NCI-H2196 (cell line): ENCODE data around the gene TPH2.

Experiments used
- DNase-seq: peaks from one replicate; lab custom pipeline; 2025; ENCODE audit not compliant: unreplicated experiment; lab: John Stamatoyannopoulos, UW

TPH2 gene

DNA sequence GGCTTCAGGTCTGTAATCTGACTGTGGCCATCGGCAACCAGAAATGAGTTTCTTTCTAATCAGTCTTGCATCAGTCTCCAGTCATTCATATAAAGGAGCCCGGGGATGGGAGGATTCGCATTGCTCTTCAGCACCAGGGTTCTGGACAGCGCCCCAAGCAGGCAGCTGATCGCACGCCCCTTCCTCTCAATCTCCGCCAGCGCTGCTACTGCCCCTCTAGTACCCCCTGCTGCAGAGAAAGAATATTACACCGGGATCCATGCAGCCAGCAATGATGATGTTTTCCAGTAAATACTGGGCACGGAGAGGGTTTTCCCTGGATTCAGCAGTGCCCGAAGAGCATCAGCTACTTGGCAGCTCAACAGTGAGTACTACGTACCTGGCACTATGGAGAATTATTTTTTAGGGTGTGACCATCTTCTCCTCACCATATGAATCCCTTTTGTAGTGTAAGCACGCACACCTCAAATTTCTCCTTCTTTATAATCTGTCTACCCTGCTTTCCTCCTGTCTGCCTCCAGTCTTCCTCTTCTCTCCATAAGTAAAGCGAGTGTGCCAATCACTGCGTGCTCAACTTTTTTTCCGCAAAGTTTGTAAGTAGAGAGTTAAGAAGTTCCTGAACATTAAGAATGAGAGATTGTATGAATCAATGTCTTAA lies at the start of gene TPH2:
Gene TPH2 (plus strand): TSS at position 118 of the 658 bp plus-strand sequence. CDS start 142 bp downstream, at position 260.
- no peak for DNase-seq

- no peak for DNase-seq
Observed at GRCh38 chr12:71890475-71890874, 48.2 kb upstream of the TPH2 start.

- DNase-seq = no peak
Observed at GRCh38 chr12:71892059-71892458, 46.6 kb upstream of the TPH2 start.

GRCh38 chr12:71896205-71896882 lies 42.3 kb upstream of the TPH2 start:
- no peak for DNase-seq

DNA sequence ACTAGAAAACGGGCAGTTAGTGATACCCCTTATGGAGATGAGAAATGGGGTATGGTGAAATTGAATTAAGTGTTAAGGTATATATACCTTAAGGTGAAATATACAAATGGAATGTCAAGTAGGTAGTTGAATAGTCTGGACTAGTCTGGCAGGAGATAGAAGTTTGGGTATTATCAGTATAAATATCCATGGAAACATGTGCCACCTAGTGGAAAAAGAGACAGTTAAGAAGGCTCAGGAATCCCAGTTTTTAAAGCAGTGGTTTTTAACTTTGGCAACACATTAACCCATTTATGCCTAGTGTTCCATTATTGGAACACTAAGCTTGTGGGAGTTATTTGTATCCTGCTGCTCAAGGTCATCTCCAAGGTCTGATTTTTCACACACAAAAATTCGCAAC lies 38.6 kb upstream of the TPH2 start:
- DNase-seq = no peak

GRCh38 chr12:71904629-71905028 lies 34.0 kb upstream of the TPH2 start:
- DNase-seq = no peak

DNA sequence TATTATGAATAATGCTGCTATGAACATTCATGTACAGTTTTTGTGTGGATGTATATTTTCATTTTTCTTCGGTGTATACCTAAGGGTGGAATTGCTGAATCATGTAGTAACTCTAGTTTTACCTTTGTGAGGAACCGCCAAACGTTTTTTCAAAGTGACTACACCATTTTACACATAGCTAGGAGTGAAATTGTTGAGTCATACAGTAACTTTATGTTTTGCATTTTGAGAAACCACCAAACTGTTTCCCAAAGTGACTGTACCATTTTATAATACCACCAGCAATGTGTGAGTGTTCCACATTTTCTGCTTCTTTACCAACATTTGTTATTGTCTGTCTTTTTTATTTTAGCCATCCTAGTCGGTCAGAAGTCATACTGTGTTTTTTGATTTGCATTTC lies 3.1 kb upstream of the TPH2 start:
- no peak for DNase-seq

DNA sequence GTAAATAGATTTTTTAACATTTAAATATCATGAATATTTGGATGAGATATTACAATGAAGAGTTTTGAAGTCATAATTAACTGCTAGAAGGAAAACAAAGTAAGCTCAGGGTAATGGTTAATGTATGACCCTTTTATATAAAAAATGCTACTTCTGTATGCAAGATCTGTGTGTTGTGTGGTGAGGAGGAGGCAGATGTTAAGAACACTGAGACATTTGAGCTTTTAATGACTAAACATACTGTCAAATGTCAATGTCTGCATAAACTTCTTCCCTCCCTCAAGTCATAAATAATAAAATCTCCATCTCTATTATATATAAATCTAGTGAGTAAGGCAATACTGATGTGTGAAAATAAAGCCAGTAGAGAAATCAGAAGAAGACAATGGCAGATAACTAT lies 1.4 kb downstream of the TPH2 start:
- no peak for DNase-seq

- no peak for DNase-seq
Observed at GRCh38 chr12:71941174-71941573, 2.5 kb downstream of the TPH2 start.

DNA sequence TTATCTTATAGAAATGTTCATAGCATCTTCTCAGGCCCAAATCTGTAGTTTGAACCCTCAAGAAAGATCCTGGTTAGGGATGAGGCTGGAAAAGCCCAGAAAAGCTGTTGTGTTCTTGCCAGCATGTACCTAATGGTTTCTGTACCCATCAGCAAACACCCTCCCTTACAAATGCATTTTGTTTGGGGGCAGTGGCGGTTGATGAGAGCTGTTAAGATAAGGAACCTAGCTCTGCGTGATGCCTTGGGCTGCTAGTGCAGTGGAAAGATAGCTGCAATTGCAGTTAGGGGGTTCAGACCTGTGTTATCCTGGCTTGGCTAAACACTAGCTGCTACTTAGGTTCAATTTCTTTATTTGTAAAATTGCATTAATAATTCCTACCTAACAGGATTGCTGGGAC lies 3.6 kb downstream of the TPH2 start:
- no peak for DNase-seq

DNA sequence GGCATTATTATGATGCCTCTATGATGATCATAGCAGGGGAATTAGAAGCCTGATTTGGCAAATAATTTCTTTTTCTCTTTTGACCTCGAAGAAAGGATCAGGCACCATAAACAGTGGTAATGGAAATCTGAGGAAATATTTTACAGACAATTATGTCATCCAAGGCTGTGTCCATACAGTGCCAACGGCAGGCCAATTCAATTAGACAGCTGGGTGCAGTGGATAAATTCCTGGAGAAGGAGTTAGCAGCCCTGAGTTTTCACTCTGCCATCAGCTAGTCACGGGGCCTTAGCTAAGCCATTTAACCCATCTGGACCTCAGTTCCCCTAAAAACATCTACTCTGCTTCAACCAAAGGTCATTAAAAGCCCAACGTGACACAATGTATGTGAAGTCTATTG lies 4.1 kb downstream of the TPH2 start:
- no peak for DNase-seq

DNA sequence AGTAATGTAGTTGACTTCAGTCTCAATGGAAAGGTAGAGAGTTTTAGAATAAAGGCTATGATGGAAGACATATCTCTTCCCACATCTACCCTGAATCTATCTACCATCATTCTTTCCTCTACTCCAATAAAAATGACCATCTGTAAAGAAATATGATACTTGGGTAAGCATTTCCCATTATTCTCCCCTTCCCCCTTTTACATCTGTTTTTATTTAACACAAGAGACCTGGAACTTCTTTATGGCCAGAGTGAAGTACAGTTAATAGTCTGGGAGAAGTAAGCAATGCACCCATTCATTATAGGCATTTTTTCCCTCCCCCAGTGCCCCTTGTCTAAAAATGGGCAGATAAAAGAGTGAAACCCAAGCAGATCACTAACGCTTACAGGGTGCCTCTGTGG lies 6.5 kb downstream of the TPH2 start:
- DNase-seq = no peak

GRCh38 chr12:71945883-71946282 lies 7.2 kb downstream of the TPH2 start:
- DNase-seq = no peak

DNA sequence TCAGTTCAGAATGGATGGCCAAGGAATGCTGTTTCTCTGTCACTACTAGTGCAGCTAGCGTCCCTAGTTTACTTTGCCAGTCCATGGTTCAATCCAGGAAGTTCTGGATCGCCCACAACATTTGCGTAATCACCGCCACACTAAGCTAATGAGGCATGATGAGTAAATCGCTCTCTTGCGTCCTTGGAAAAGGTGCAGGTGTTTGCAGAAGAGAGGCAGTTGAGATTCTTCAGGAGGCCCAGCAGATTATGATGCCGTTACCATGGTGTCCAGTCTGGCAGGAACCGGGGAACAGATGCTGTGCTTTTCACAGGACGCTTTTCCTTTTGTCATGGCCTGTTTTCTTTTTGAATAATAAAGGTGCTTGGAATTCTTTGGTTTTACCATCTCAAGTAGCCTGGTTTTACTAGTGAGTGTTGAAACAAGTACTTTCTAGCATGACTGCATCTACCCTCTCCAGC lies 9.0 kb downstream of the TPH2 start:
- DNase-seq = peak; percentile 96

DNA sequence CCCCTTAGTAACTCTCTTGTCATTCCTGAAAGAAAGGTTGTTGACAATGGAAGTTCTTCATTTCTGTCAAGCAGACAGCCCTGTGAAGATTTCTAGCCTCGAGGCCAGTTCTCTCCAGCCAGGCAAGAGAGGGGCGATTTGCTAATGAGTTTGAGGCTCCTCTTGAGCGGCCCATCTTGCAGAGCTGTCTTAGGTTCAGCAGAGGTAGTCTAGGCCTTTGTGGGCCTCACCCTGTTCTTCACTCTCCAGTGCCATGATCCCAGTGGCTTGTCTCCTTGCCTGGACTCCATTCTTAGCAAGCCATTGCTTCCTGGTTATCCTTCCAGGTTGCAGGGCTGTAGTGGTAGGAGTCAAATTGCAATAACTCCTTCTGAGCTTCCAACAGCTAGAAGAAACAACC lies 9.7 kb downstream of the TPH2 start:
- DNase-seq = no peak

DNA sequence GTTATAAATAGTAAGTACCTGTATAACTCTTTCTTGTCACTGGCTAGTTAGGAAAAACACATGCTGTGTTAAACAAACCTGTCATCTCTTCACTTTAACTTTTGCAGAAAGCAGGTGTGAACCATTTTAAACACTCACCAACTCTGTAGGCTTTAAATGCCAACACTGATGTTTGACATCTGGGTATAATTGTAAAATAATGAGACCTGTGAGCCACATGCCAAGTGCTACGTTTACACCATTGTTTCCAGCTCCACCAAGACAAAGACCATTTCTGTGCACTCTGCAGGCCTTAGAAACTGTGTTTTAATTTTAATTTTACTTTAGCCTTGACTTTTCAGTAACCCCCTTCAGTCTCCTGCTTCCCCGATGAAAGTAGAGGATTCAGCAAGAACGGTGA lies 11.0 kb downstream of the TPH2 start:
- no peak for DNase-seq

GRCh38 chr12:71950404-71950803 lies 11.8 kb downstream of the TPH2 start:
- DNase-seq = no peak

DNA sequence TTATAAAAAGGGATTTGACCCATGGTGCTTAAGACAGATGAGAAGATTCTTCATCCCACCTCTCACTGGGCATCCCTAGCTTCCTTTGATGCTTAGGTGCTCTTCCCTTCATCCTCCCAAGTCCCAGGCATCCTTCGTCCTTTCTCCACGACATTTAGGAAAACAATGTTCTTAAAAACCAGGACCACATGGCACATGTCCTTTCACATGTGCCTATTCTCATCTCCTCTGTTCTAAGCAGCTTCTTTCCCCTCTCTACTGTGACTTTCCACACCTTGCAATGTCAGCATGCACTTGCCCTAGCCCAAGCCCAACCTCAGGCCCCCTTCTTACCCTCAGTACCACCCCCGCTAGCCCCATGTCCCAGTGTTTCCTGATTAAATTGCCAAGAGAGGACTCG lies 12.2 kb downstream of the TPH2 start:
- no peak for DNase-seq

GRCh38 chr12:71954083-71954778 lies 15.6 kb downstream of the TPH2 start:
- no peak for DNase-seq

GRCh38 chr12:71954861-71955260 lies 16.2 kb downstream of the TPH2 start:
- DNase-seq = no peak

- DNase-seq = no peak
Observed at GRCh38 chr12:71955970-71956369, 17.3 kb downstream of the TPH2 start.

GRCh38 chr12:71958056-71958455 lies 19.4 kb downstream of the TPH2 start:
- no peak for DNase-seq
